HT-29 (cell line): ENCODE measurements around the gene HSPB6. TPM values are rescaled to one million over a fixed set of nuclear protein-coding genes. Genes with fewer than 3 reads are reported as not detected.

Source experiments
- DNase-seq: peaks from one replicate; pipeline ENCODE4 v3.0.0-alpha.2; 2015; ENCODE audit warnings: low spot score
- total RNA-seq: library from RNA; depleted of rRNA; stranded (reverse); fragments of >200 nt; shearing (Covaris generic); gene quantifications from 2 replicates; pipeline ENCODE4 v1.2.3, GENCODE V29; 2014; rRNA removed

The HSPB6 gene
- total RNA-seq, 1 experiment from 2014 or later: not detected

GRCh38 chr19:35716801-35717664, 39.8 kb downstream of the HSPB6 start:
- DNase-seq: peak; percentile 98

GRCh38 chr19:35715981-35716800, 40.6 kb downstream of the HSPB6 start:
- peak; percentile 59 for DNase-seq

GRCh38 chr19:35715355-35715809, 41.4 kb downstream of the HSPB6 start:
- DNase-seq: no peak

- no peak for DNase-seq
Observed at GRCh38 chr19:35714601-35715354, 42.1 kb downstream of the HSPB6 start.

- no peak for DNase-seq
Observed at GRCh38 chr19:35713904-35714495, 42.8 kb downstream of the HSPB6 start.

GRCh38 chr19:35713506-35713850, 43.4 kb downstream of the HSPB6 start:
- no peak for DNase-seq

- no peak for DNase-seq
Observed at GRCh38 chr19:35712567-35713505, 44.0 kb downstream of the HSPB6 start.

- no peak for DNase-seq
Observed at GRCh38 chr19:35710784-35711723, 45.8 kb downstream of the HSPB6 start.

DNA sequence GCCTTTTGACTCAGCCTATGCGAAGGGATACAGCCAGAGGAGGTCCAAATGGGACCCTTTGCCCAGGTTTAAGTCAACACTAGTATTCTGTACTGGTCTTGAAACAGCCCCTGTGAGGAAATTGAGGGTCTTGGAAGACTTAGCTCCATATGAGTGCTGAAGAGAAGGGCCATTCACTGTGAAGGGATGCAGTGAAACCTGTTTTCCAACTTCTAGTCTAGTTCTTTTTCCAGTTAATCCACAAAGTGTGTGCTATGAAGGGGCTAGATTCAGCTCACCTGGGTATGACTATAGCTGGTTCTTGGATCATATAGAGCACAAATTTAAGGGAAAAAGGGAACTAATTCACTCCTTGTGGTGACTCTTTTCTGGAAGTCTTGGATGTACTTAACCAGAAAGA, 48.4 kb downstream of the HSPB6 start:
- no peak for DNase-seq

Other genes starting within 250 kb of the HSPB6 start
- 7.0 and 8.6 TPM in 2 replicates for gene DMKN, start 243.4 kb downstream of the HSPB6 start, total RNA-seq
- not detected in 2 replicates for gene SBSN, start 228.7 kb downstream of the HSPB6 start, total RNA-seq
- gene GAPDHS, start 223.6 kb downstream of the HSPB6 start, total RNA-seq: not detected in 2 replicates
- 184 and 206 TPM in 2 replicates for gene TMEM147, start 211.4 kb downstream of the HSPB6 start, total RNA-seq
- 0.13 TPM in 1 of 2 replicates, not detected in the other for gene ATP4A, start 193.4 kb downstream of the HSPB6 start, total RNA-seq
- gene PMIS2, start 170.9 kb downstream of the HSPB6 start, total RNA-seq: not detected in 2 replicates
- gene HAUS5, start 144.3 kb downstream of the HSPB6 start, total RNA-seq: 71.8 and 75.9 TPM in 2 replicates
- 218 and 225 TPM in 2 replicates for gene RBM42, start 128.0 kb downstream of the HSPB6 start, total RNA-seq
- gene ETV2, start 115.3 kb downstream of the HSPB6 start, total RNA-seq: 2.0 and 3.5 TPM in 2 replicates
- gene COX6B1, start 108.7 kb downstream of the HSPB6 start, total RNA-seq: 846 and 847 TPM in 2 replicates
- gene UPK1A, start 90.5 kb downstream of the HSPB6 start, total RNA-seq: not detected in 2 replicates
- not detected in 2 replicates for gene ZBTB32, start 52.5 kb downstream of the HSPB6 start, total RNA-seq
- 29.3 and 30.9 TPM in 2 replicates for gene KMT2B, start 39.0 kb downstream of the HSPB6 start, total RNA-seq
- 10.0 and 13.4 TPM in 2 replicates for gene IGFLR1, start 14.6 kb downstream of the HSPB6 start, total RNA-seq
- gene U2AF1L4, start 11.6 kb downstream of the HSPB6 start, total RNA-seq: 20.0 and 20.9 TPM in 2 replicates
- gene PSENEN, start 11.4 kb downstream of the HSPB6 start, total RNA-seq: 76.2 and 77.0 TPM in 2 replicates
- gene LIN37, start 8.5 kb downstream of the HSPB6 start, total RNA-seq: 13.8 and 15.5 TPM in 2 replicates
- 17.2 and 21.3 TPM in 2 replicates for gene PROSER3, start 1.1 kb upstream of the HSPB6 start, total RNA-seq
- gene ARHGAP33, start 18.5 kb upstream of the HSPB6 start, total RNA-seq: 4.0 and 57.4 TPM in 2 replicates
- not detected in 2 replicates for gene PRODH2, start 55.8 kb upstream of the HSPB6 start, total RNA-seq
- gene NPHS1, start 95.5 kb upstream of the HSPB6 start, total RNA-seq: not detected in 2 replicates
- gene KIRREL2, start 99.9 kb upstream of the HSPB6 start, total RNA-seq: not detected in 2 replicates
- 7.0 and 12.6 TPM in 2 replicates for gene APLP1, start 111.5 kb upstream of the HSPB6 start, total RNA-seq
- gene NFKBID, start 143.5 kb upstream of the HSPB6 start, total RNA-seq: 26.6 and 31.0 TPM in 2 replicates
- 0.47 TPM in 1 of 2 replicates, not detected in the other for gene HCST, start 145.5 kb upstream of the HSPB6 start, total RNA-seq
- not detected in 2 replicates for gene TYROBP, start 151.3 kb upstream of the HSPB6 start, total RNA-seq
- gene LRFN3, start 179.3 kb upstream of the HSPB6 start, total RNA-seq: 3.0 and 6.5 TPM in 2 replicates
- gene SDHAF1, start 238.2 kb upstream of the HSPB6 start, total RNA-seq: 70.6 and 70.7 TPM in 2 replicates